IMR-90 (cell line): ENCODE measurements around the gene NFKBIB. TPM values are rescaled to one million over a fixed set of nuclear protein-coding genes. Genes with fewer than 3 reads are reported as not detected.

Experiments
- ATAC-seq: fragments of 200-7000 bp; cut with Tn5 transposase; 2 replicates; pipeline ENCODE4 v1.9.1; 2020; ENCODE audit warnings: low read depth, mild to moderate bottlenecking, moderate library complexity
- BruUV-seq: library from RNA; stranded (reverse); fragments of 400-500 nt; replicated peaks from 2 replicates; lab custom pipeline; 2021; lab: Mats Ljungman, UMichigan
- CTCF ChIA-PET: fragments of 300-600 bp; formaldehyde crosslinking; extraction: SDS; loops from one replicate; lab custom pipeline; 2021; ENCODE audit warnings: antibody characterized with exemption; lab: Yijun Ruan, JAX
- POLR2A ChIA-PET: fragments of 300-600 bp; sonication (Branson Sonifier 250); formaldehyde crosslinking; loops from one replicate; lab custom pipeline; 2022; ENCODE audit warnings: antibody characterized with exemption; ENCODE audit not compliant: unreplicated experiment; lab: Charles Lee
- DNase-seq: peaks from one replicate; pipeline ENCODE4 v3.0.0; 2013
- H2AFZ ChIP-seq: replicated peaks from 2 replicates; pipeline ENCODE3; 2013; ENCODE audit warnings: low read length, mild to moderate bottlenecking; ENCODE audit not compliant: poor library complexity
- H2AK5ac ChIP-seq: 2 replicates; pipeline ENCODE4 v1.6.1; 2013; ENCODE audit warnings: low read depth, low read length, inconsistent platforms
- H2AK9ac ChIP-seq: replicated peaks from 2 replicates; pipeline ENCODE3; 2013; ENCODE audit warnings: mild to moderate bottlenecking, low read depth, low read length, moderate library complexity; ENCODE audit not compliant: poor library complexity
- H2BK120ac ChIP-seq: 2 replicates; pipeline ENCODE4 v1.6.1; 2013; ENCODE audit warnings: low read depth, low read length, inconsistent platforms
- H2BK15ac ChIP-seq: 3 replicates; pipeline ENCODE4 v1.6.1; 2013; ENCODE audit warnings: low read depth, low read length, inconsistent platforms
- H2BK20ac ChIP-seq: 2 replicates; pipeline ENCODE4 v1.6.1; 2013; ENCODE audit warnings: low read depth, mild to moderate bottlenecking, inconsistent platforms, low read length, moderate library complexity
- H2BK5ac ChIP-seq: 2 replicates; pipeline ENCODE4 v1.6.1; 2013; ENCODE audit warnings: mild to moderate bottlenecking, low read depth, low read length, inconsistent platforms; ENCODE audit not compliant: poor library complexity, severe bottlenecking
- H3K14ac ChIP-seq: replicated peaks from 2 replicates; pipeline ENCODE4 v1.6.1; 2013; ENCODE audit warnings: low read depth, low read length, inconsistent platforms
- H3K18ac ChIP-seq: 2 replicates; pipeline ENCODE4 v1.6.1; 2013; ENCODE audit warnings: low read depth, low read length, control low read depth
- H3K23ac ChIP-seq: 2 replicates; pipeline ENCODE4 v1.6.1; 2013; ENCODE audit warnings: low read depth, low read length, inconsistent platforms
- H3K27ac ChIP-seq: 2 replicates; pipeline ENCODE4 v1.5.1; 2013; ENCODE audit warnings: mild to moderate bottlenecking, control low read depth, low read length; ENCODE audit not compliant: insufficient read depth
- H3K27me3 ChIP-seq: 2 replicates; pipeline ENCODE4 v1.6.1; 2013; ENCODE audit warnings: low read length; ENCODE audit not compliant: control insufficient read depth, insufficient read depth
- H3K36me3 ChIP-seq: 2 replicates; pipeline ENCODE4 v1.6.1; 2013; ENCODE audit warnings: low read length, mixed read lengths; ENCODE audit not compliant: control insufficient read depth, insufficient read depth
- H3K4ac ChIP-seq: 2 replicates; pipeline ENCODE4 v1.6.1; 2013; ENCODE audit warnings: low read depth, low read length, inconsistent platforms
- H3K4me1 ChIP-seq: 2 replicates; pipeline ENCODE4 v1.6.1; 2013; ENCODE audit warnings: low read length, mixed read lengths; ENCODE audit not compliant: control insufficient read depth, insufficient read depth
- H3K4me2 ChIP-seq: 2 replicates; pipeline ENCODE4 v1.6.1; 2013; ENCODE audit warnings: low read depth, mild to moderate bottlenecking, control low read depth, low read length, moderate library complexity
- H3K4me3 ChIP-seq: 2 replicates; pipeline ENCODE4 v1.5.1; 2013; ENCODE audit warnings: low read depth, mild to moderate bottlenecking, control low read depth, low read length, moderate library complexity; ENCODE audit not compliant: insufficient read depth
- H3K56ac ChIP-seq: 2 replicates; pipeline ENCODE4 v1.6.1; 2013; ENCODE audit warnings: low read length, inconsistent platforms; ENCODE audit not compliant: insufficient read depth; ENCODE audit errors: extremely low read depth
- H3K79me1 ChIP-seq, 2 experiments: 2 replicates each; pipeline ENCODE4 v1.6.1; 2013; ENCODE audit warnings: low read length in 2 of 2, inconsistent platforms in 1 of 2, low read depth in 1 of 2
- H3K9ac ChIP-seq: 2 replicates; pipeline ENCODE4 v1.6.1; 2013; ENCODE audit warnings: low read depth, low read length, control low read depth
- H3K9me1 ChIP-seq: 2 replicates; pipeline ENCODE4 v1.6.1; 2013; ENCODE audit warnings: low read length, inconsistent platforms; ENCODE audit not compliant: insufficient read depth
- H3K9me3 ChIP-seq: 2 replicates; pipeline ENCODE4 v1.6.1; 2013; ENCODE audit warnings: low read length; ENCODE audit not compliant: control insufficient read depth, insufficient read depth
- H4K20me1 ChIP-seq: 2 replicates; pipeline ENCODE4 v1.6.1; 2013; ENCODE audit warnings: low read length, inconsistent platforms; ENCODE audit not compliant: insufficient read depth
- H4K5ac ChIP-seq: 2 replicates; pipeline ENCODE4 v1.6.1; 2013; ENCODE audit warnings: mild to moderate bottlenecking, low read depth, low read length, control low read depth
- H4K8ac ChIP-seq, 2 experiments: 2 replicates each; pipeline ENCODE4 v1.6.1; 2013; ENCODE audit warnings: low read depth in 2 of 2, low read length in 2 of 2, control low read depth in 1 of 2, inconsistent platforms in 1 of 2
- H4K91ac ChIP-seq: 2 replicates; pipeline ENCODE4 v1.6.1; 2013; ENCODE audit warnings: low read depth, low read length, inconsistent platforms; ENCODE audit not compliant: insufficient read depth
- BHLHE40 ChIP-seq: fragments of 150-350 bp; IDR thresholded peaks from 2 replicates; pipeline ENCODE4 v1.6.1; 2016; ENCODE audit warnings: mild to moderate bottlenecking, low read depth, low read length
- CHD1 ChIP-seq: IDR thresholded peaks from 2 replicates; pipeline ENCODE4 v1.6.1; 2012; ENCODE audit warnings: low read depth, low read length, improper control_type of control experiment
- FOS ChIP-seq: fragments of 150-350 bp; IDR thresholded peaks from 2 replicates; pipeline ENCODE4 v1.6.1; 2016; ENCODE audit warnings: low read depth, low read length
- MAFK ChIP-seq: IDR thresholded peaks from 2 replicates; pipeline ENCODE4 v1.6.1; 2012; ENCODE audit warnings: low read depth, low read length, improper control_type of control experiment
- MAZ ChIP-seq: IDR thresholded peaks from 2 replicates; pipeline ENCODE4 v1.6.1; 2012; ENCODE audit warnings: low read depth, mild to moderate bottlenecking, low read length, improper control_type of control experiment, moderate library complexity, borderline replicate concordance
- RAD21 ChIP-seq: IDR thresholded peaks from 2 replicates; pipeline ENCODE4 v1.6.1; 2012; ENCODE audit warnings: low read length, improper control_type of control experiment
- SMC3 ChIP-seq: fragments of 150-350 bp; IDR thresholded peaks from 2 replicates; pipeline ENCODE4 v1.6.1; 2016; ENCODE audit warnings: low read depth, mild to moderate bottlenecking, antibody characterized with exemption, low read length, moderate library complexity
- WGBS, 2 experiments: methylation state at CpG; one replicate each; pipeline versions ENCODE4 v1.1.5 to v1.1.7; 2013; ENCODE audit warnings: missing lambda C conversion rate in 2 of 2; ENCODE audit not compliant: insufficient read length in 1 of 2; ENCODE audit errors: extremely low coverage in 2 of 2; 5-methylcytosine and 5-hydroxymethylcytosine counted together
- dilution Hi-C: fragments of 300-500 bp; cut with HindIII; formaldehyde crosslinking; loops from one replicate; pipeline ENCODE4 v1.14.3; 2018; ENCODE audit warnings: low sequenced_read_pairs; ENCODE audit not compliant: unreplicated experiment
- in situ Hi-C: fragments of 300-500 bp; cut with MboI; formaldehyde crosslinking; loops from 3 replicates; pipeline ENCODE4 v1.14.3; 2019; ENCODE audit warnings: low sequenced_read_pairs, inconsistent platforms, mixed read lengths
- intact Hi-C: fragments of 100-400 bp; cut with micrococcal nuclease; formaldehyde crosslinking; loops from 2 replicates; pipeline ENCODE4 v1.10.0; 2022
- polyA plus RNA-seq, 3 experiments: library from polyadenylated mRNA; depleted of rRNA; stranded (reverse); fragments of >200 nt; gene quantifications; 2 replicates each; pipeline ENCODE4 v1.2.3, GENCODE V29; 2012; ENCODE audit warnings: low replicate concordance in 1 of 3
- total RNA-seq: library from RNA; depleted of rRNA; stranded (reverse); fragments of >200 nt; gene quantifications from 2 replicates; pipeline ENCODE4 v1.2.3, GENCODE V29; 2012
- TF ChIP-seq, protein P1 (sequence below): conservative IDR thresholded peaks from 2 replicates; pipeline ENCODE4 v1.5.1; 2012; ENCODE audit warnings: mild to moderate bottlenecking, low read depth, low read length, improper control_type of control experiment

Gene NFKBIB
- total and polyA plus RNA-seq, 2 of the 4 experiments (the other 2 are of a cell fraction), result 7.5 to 25.5 TPM

DNA sequence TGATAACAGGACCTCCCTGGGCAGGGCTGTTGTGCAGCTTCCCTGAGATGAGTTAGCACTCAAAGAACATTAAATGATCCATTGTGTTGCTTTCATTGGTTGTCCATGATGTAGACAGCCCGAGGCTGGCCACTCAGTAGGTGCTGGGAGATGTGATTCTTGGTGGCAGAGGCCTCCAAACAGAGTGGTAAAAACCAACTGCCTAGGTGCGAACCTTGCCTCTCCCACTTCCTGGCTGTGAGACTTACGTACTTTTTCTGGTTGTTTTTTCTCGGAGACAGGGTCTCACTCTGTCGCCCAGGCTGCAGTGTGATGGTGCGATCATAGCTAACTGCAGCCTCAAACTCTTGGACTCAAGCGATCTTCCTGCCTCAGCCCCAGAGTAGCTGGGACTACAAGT is 24.6 kb downstream of the NFKBIB start:
- H3K4me2 ChIP-seq, result no peak overlapping the region
- H3K27me3 ChIP-seq, result no peaks in the 10 kb centered on the region
- no peak overlapping the region for H2AFZ ChIP-seq
- H3K4ac ChIP-seq, result no peak overlapping the region
- H3K18ac ChIP-seq, result no peak overlapping the region
- DNase-seq (no peak), ATAC-seq (no peak)
- no peak overlapping the region for H3K27ac ChIP-seq
- in situ Hi-C loops (loop anchor here (10.0 to 25.0 kb wide), 2 partner anchors 187 to 300 kb away; partner anchors contain the start of gene CAPN12), dilution Hi-C loops (no loop called here), intact Hi-C loops (no loop called here)
- H4K20me1 ChIP-seq, result no peaks in the 10 kb centered on the region
- no peak overlapping the region for H2BK20ac ChIP-seq
- TF ChIP-seq BHLHE40, result no peak
- TF ChIP-seq, protein P1, sequence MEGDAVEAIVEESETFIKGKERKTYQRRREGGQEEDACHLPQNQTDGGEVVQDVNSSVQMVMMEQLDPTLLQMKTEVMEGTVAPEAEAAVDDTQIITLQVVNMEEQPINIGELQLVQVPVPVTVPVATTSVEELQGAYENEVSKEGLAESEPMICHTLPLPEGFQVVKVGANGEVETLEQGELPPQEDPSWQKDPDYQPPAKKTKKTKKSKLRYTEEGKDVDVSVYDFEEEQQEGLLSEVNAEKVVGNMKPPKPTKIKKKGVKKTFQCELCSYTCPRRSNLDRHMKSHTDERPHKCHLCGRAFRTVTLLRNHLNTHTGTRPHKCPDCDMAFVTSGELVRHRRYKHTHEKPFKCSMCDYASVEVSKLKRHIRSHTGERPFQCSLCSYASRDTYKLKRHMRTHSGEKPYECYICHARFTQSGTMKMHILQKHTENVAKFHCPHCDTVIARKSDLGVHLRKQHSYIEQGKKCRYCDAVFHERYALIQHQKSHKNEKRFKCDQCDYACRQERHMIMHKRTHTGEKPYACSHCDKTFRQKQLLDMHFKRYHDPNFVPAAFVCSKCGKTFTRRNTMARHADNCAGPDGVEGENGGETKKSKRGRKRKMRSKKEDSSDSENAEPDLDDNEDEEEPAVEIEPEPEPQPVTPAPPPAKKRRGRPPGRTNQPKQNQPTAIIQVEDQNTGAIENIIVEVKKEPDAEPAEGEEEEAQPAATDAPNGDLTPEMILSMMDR, result no peak
- TF ChIP-seq RAD21, result no peak
- no peak for TF ChIP-seq FOS
- TF ChIP-seq MAFK, result no peak
- no peak for TF ChIP-seq SMC3
- TF ChIP-seq CHD1, result no peak
- no peak for TF ChIP-seq MAZ
- H3K4me3 ChIP-seq, result no peak overlapping the region
- no peak overlapping the region for H2AK9ac ChIP-seq
- no peak overlapping the region for H3K14ac ChIP-seq
- BruUV-seq, result no TSS peak
- no peaks in the 10 kb centered on the region for H3K9me3 ChIP-seq
- no peak overlapping the region for H3K9ac ChIP-seq
- ChIA-PET CTCF (interaction anchor here (1.1 kb wide), 1 partner anchor 432 kb away, joined by 3 read pairs; no protein-coding TSS in a partner anchor), POLR2A (no interaction called here)
- H2BK120ac ChIP-seq, result no peak overlapping the region
- H3K36me3 ChIP-seq, result peaks cover 20% of the 10 kb centered on the region
- H4K5ac ChIP-seq, result no peak overlapping the region
- no peak overlapping the region for H3K56ac ChIP-seq
- no peak overlapping the region for H2AK5ac ChIP-seq
- H2BK5ac ChIP-seq, result no peak overlapping the region
- H2BK15ac ChIP-seq, result no peak overlapping the region
- no peaks in the 10 kb centered on the region for H3K9me1 ChIP-seq
- no peak overlapping the region for H4K8ac ChIP-seq
- H4K91ac ChIP-seq, result no peak overlapping the region
- peaks cover 4 to 13% of the 10 kb centered on the region in 2 experiments; a peak in 2 of 4 replicates for H3K79me1 ChIP-seq
- H3K23ac ChIP-seq, result no peak overlapping the region
- H3K4me1 ChIP-seq, result no peaks in the 10 kb centered on the region
- 100% methylated on average over 1 of the region's 7 CpGs; no CpG with 5 or more reads in 1 of the 2 experiments for WGBS, 2 experiments
